NCI-H2107 (cell line): ENCODE measurements around the gene RSBN1L.

ENCODE experiments used
- DNase-seq: peaks from one replicate; lab custom pipeline; 2025; lab: John Stamatoyannopoulos, UW

The RSBN1L gene

DNA sequence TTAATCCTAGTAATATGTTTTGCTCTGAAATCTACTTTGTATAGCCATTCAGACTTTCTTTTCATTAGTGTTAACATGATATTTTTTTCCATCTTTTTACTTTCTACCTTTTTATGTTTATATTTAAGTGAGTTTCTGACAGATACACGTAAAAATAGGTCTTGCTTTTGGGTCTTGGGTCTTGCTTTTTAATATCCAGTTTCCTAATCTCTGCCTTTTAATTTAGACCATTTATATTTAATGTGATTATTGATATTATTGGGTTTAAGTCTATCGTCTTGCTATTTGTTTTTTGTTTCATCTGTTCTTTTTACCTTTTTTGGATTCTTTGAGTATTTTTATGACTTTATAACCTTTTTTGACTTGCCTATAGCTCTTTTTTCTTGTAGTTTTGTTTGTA lies 110.2 kb downstream of the RSBN1L start:
- no peak for DNase-seq

GRCh38 chr7:77808517-77808916 lies 112.3 kb downstream of the RSBN1L start:
- no peak for DNase-seq

- no peak for DNase-seq
Measured at GRCh38 chr7:77811516-77812289, 115.4 kb downstream of the RSBN1L start.

DNA sequence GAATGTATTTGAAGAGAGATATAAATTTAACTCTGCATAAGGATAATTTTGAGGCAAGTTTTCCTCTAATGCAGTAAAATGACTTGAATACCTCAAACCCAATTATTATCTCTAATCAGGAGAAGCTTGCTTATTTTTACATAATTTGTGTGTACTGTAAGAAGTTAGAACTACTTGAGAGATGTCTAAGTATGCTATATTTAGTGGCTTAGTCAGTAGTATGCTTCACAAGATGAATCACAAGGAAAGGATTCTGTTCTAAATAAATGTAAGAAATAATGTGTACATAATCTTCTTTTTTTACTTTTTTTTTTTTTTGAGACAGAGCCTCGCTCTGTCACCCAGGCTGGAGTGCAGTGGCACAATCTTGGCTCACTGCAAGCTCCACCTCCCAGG lies 116.0 kb downstream of the RSBN1L start:
- DNase-seq: no peak

GRCh38 chr7:77813180-77813579 lies 116.9 kb downstream of the RSBN1L start:
- DNase-seq: no peak

DNA sequence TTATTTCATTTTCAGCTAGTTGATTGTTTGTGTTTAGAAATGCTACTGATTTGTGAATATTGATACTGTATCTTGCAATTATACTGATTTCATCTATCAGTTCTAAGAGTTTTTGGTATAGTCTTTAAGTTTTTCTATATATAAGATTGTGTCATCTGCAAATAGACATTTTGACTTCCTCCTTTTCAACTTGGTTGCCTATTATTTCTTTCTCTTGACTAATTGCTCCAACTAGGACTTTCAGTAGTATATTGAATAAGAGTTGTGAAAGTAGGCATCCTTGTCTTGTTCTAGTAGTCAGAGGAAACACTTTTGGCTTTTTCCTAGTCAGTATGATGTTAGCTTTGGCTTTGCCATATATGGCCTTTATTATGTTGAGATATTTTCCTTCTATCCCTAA lies 122.8 kb downstream of the RSBN1L start:
- DNase-seq: no peak

- DNase-seq: no peak
Measured at GRCh38 chr7:77820967-77821366, 124.7 kb downstream of the RSBN1L start.

DNA sequence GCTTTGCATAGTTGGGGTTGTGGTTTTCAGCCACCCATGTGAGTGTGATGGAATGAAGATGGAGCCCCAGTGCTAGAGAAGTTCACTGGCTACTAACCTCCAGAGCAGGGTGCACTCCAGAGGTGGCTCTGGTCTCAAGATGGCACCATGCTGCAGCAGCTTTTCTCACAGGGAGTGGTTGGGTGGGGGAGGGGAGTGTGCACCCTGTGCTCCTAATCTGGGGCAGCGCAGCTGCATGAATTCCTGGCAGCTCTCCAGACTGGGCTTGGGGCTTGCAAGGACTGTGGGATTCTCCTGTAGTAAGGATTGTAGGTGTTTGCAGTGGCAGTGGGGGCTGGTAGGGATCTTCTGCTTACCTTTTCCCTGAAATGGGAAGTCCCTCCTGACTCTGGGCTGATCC lies 126.0 kb downstream of the RSBN1L start:
- DNase-seq: no peak

DNA sequence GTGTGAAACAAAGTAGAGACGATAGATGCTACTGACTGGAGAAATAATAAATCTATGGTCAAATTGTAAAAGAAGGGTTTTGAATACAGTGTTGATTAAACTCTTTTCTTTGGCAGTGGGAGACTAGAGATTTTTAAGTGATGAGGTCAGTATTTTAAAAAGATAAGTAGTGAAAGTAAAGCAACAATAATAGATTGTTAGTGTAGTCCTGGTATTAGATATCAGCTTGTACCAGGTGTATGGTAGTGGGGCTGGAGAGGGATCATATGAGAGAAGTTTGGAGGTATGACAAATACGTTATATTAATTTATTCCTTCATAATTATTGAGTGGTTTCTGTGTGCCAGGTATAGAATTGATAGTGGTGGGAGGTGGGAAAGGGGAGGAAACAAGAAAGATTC lies 127.5 kb downstream of the RSBN1L start:
- DNase-seq: no peak

DNA sequence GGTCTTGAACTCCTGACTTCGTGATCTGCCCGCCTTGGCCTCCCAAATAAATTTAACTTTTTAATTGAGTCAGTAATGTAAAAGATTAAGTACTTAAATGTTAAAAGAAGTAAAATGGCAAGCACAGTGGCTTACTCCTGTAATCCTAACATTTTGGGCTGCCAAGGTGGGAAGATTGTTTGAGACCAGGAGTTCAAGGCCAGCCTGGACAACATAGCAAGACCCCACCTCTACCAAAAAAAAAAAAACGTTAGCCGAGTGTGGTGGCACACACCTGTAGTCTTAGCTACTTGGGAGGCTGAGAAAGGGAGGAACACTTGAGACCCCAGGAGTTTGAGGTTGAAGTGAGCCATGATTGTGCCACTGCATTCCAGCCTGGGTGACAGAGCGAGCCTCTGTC lies 128.4 kb downstream of the RSBN1L start:
- DNase-seq: no peak

DNA sequence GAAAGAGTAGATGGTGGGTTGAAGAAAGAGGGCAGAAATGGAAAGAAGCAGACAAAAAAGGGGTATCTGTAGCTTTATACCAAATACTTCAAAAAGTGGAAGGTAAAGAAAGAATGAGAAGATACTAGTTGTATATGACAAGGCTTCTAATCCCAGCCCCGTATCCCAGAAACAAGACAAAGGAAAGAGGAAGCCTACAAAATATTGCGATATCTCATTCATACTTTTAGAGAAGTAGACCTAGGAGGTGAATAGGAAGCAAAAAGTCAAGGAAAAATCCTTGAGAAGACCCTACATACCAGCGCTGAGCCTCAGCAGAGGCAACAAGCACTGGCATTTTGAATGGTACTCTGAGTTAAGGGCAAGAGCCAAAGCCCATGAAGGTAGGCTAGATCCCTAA lies 128.9 kb downstream of the RSBN1L start:
- no peak for DNase-seq

DNA sequence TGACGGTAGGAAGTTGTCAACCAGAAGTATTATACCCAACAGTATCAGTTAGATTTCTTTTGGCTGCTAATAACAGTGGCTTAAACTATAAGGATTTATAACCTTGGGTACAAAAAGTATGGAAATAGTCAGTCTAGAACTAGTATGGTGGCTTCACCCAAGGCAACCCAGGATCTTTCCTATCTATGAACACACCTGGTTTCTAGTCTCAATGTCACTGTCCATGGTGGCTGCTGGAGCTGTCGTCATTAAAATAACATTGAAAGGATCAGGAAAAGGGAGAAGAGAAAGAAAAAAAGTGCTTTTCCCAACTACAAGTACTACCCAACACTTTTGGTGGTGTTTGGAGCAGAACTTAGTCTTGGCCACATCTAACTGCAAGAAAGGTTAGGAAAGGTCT lies 130.0 kb downstream of the RSBN1L start:
- DNase-seq: no peak

GRCh38 chr7:77827999-77828398 lies 131.7 kb downstream of the RSBN1L start:
- DNase-seq: no peak

DNA sequence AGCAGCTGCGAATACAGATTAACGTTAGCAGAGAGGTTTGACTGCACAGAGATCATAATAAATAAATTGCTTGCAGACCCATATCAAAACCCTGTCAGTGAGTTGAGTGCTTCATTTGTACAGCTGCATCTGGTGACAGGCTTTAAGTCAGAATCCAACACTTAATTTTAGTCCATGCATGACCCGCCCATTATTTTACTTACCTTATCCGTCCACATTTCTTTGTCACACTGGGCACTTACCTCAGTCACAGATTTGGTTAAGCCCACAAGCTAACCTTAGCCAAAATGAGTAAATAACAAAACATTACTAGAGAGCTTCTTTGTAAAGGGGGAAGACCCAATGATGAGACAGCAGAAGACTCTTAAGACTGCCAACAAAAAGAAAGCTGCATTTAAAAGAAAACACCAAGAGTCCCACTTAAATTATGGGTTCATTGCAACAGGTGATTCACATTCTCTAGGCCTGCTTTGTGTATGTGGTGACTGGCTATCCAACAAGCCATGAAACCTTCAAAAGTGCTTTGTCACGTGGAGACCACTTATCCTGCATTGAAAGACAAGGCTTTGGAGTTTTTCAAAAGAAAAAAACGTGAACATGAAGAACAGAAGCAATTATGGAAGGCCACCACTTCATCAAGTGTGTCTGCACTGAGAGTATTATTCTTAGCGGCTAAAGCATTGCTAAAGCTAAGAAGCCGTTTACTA lies 134.5 kb downstream of the RSBN1L start:
- DNase-seq: no peak

DNA sequence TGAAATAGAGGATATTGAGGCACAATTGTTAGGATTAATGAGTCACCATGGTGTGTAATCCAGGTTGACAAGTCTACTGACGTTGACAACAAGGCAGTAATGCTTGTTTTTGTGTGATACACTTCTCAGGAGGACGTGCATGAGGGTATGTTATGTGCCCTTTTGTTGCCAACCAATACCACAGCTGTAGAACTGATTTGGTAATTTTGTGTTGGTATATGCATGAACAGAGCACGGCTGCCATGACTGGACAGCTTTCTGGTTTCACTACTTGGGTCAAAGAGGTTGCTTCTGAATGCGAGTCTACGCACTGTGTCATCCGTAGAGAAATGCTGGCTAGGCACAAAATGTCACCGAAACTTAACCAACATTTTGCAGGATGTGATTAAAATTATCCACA lies 135.2 kb downstream of the RSBN1L start:
- no peak for DNase-seq

DNA sequence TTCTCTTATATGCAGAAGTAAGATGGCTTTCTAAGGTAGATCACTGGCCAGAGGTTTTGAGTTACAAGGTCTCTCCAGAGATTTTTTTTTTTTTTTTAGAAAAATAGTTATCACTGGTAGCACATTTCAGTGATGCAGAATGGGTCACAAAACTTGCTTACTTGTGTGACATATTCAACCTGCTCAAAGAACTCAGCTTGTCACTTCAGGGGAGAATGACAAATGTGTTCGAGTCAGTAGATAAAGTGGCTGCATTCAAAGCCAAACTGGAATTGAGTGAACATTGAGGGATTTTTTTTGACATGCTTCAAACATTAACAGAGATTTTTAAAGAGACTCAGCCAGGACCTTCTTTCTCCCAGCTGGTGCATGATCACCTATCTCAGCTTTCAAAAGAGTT lies 135.7 kb downstream of the RSBN1L start:
- no peak for DNase-seq
